ENCODE results near the gene HAND2. TPM values are rescaled to one million over a fixed set of nuclear protein-coding genes. Genes with fewer than 3 reads are reported as not detected.
A peak's percentile ranks its signal among the peaks of the same experiment; 100 is the strongest.

Gene HAND2
- total RNA-seq, 1 donor from 2014 or later, result not detected

GRCh38 chr4:173521467-173522159 is 8.4 kb downstream of the HAND2 start:
- DNase-seq (ENCODE audit: low read depth in 2 of 2), result no peak

GRCh38 chr4:173520921-173521466 is 9.0 kb downstream of the HAND2 start:
- no peak for DNase-seq (ENCODE audit: low read depth in 2 of 2)

GRCh38 chr4:173519111-173520101 is 10.6 kb downstream of the HAND2 start:
- no peak for DNase-seq (ENCODE audit: low read depth in 2 of 2)

- DNase-seq (ENCODE audit: low read depth in 2 of 2), result no peak
Observed at GRCh38 chr4:173518425-173519102, 11.5 kb downstream of the HAND2 start.

- DNase-seq (ENCODE audit: low read depth in 2 of 2), result no peak
Observed at GRCh38 chr4:173517781-173518424, 12.1 kb downstream of the HAND2 start.

GRCh38 chr4:173516621-173517524 is 13.2 kb downstream of the HAND2 start:
- DNase-seq (ENCODE audit: low read depth in 2 of 2), result no peak

GRCh38 chr4:173515458-173515857 is 14.6 kb downstream of the HAND2 start:
- DNase-seq (ENCODE audit: low read depth in 2 of 2), result no peak

- no peak for DNase-seq (ENCODE audit: low read depth in 2 of 2)
Observed at GRCh38 chr4:173514641-173515217, 15.3 kb downstream of the HAND2 start.

- no peak for DNase-seq (ENCODE audit: low read depth in 2 of 2)
Observed at GRCh38 chr4:173513651-173514050, 16.4 kb downstream of the HAND2 start.

- DNase-seq (ENCODE audit: low read depth in 2 of 2), result no peak
Observed at GRCh38 chr4:173511787-173512361, 18.2 kb downstream of the HAND2 start.

GRCh38 chr4:173509036-173510001 is 20.7 kb downstream of the HAND2 start:
- no peak for DNase-seq (ENCODE audit: low read depth in 2 of 2)

GRCh38 chr4:173508386-173509035 is 21.5 kb downstream of the HAND2 start:
- DNase-seq (ENCODE audit: low read depth in 2 of 2), result no peak

GRCh38 chr4:173507471-173508385 is 22.3 kb downstream of the HAND2 start:
- DNase-seq (ENCODE audit: low read depth in 2 of 2), result no peak

GRCh38 chr4:173506597-173507211 is 23.3 kb downstream of the HAND2 start:
- no peak for DNase-seq (ENCODE audit: low read depth in 2 of 2)

- DNase-seq (ENCODE audit: low read depth in 2 of 2), result peak in 1 of 2 donors; percentile 47
Observed at GRCh38 chr4:173505924-173506518, 24.0 kb downstream of the HAND2 start.

GRCh38 chr4:173504181-173504503 is 25.9 kb downstream of the HAND2 start:
- no peak for DNase-seq (ENCODE audit: low read depth in 2 of 2)
